ENCODE measurements around the gene COLEC11.

COLEC11 gene

DNA sequence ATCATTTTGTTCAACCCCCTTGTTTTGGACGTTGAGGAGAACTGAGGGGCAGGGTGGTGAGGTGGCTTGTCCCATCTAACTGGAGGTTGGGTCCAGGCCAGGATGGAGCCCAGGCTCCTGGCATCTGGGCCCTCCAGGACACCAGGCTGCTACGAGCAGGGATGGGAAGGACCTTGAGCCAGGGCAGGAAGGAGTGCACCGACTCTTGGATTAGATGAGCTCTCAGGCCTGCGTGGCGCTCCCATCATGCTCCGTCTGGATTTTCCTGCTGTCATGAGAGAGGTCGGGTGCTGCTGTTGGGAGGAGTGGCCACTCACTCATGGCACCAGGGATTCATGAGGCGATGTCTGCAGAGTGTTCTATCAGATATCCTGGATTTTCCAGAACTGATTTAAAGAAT, 44.7 kb downstream of the COLEC11 start:
- no peak for DNase-seq

- DNase-seq = no peak
Measured at GRCh38 chr2:3641181-3641580, 46.3 kb downstream of the COLEC11 start.

DNA sequence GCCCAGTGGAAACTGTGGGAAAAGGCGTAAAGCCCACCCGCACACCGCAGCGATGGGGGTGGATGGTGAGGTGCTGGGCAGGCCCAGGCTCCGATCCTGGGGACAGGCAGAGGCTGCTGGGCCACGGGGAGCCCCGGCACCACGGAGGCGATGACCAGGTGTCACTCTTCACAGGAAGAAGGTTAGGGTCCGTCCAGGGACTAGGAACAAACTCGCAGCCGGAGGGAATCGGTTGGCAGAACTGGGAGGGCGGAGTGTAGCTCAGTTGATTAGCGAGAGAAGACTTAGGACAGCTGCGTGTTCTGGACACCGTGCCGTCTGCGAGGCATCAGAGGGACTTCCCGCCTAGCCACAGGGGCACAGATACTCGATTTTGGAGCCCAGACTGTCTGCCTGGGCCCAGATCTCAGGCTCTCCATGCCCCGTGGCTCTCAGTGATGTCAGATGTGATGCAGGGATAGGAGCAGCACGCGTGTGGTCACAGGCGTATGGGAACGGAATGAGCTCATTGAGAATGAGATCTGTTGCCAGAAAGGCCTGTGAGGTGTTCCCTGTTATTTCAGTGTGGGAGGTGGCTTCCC, 47.0 kb downstream of the COLEC11 start:
- DNase-seq = no peak

GRCh38 chr2:3642521-3643215, 47.8 kb downstream of the COLEC11 start:
- no peak for DNase-seq

GRCh38 chr2:3643371-3644245, 48.7 kb downstream of the COLEC11 start:
- DNase-seq = no peak

DNA sequence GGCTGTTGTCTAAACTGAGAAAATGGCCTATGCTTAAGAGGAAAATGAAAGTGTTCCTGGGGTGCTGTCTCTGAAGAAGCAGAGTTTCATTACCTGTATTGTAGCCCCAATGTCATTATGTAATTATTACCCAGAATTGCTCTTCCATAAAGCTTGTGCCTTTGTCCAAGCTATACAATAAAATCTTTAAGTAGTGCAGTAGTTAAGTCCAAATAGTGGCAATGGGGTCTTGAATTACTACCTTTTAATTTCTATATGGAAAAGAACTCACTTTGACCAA, 49.3 kb downstream of the COLEC11 start:
- DNase-seq = no peak

- no peak for DNase-seq
Measured at GRCh38 chr2:3644891-3645605, 50.1 kb downstream of the COLEC11 start.

- DNase-seq = no peak
Measured at GRCh38 chr2:3645745-3646389, 51.0 kb downstream of the COLEC11 start.

- no peak for DNase-seq
Measured at GRCh38 chr2:3646446-3646845, 51.5 kb downstream of the COLEC11 start.

DNA sequence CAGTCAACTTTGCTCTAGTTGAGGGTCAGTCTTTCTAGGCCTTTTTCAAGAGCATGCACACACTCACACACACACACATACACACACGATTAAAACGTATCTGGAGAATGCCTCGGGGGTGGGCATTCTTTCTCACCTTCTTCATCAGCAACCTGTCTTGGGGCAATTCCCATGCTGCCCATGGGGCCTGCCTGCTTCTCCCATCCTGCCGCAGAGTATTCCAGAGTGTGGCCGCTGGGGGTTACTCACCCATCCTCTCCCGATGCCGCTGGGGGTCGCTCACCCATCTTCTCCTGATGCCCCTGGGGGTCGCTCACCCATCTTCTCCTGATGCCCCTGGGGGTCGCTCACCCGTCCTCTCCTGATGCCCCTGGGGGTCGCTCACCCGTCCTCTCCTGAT, 52.3 kb downstream of the COLEC11 start:
- DNase-seq = no peak

GRCh38 chr2:3647831-3648651, 53.1 kb downstream of the COLEC11 start:
- DNase-seq = no peak

DNA sequence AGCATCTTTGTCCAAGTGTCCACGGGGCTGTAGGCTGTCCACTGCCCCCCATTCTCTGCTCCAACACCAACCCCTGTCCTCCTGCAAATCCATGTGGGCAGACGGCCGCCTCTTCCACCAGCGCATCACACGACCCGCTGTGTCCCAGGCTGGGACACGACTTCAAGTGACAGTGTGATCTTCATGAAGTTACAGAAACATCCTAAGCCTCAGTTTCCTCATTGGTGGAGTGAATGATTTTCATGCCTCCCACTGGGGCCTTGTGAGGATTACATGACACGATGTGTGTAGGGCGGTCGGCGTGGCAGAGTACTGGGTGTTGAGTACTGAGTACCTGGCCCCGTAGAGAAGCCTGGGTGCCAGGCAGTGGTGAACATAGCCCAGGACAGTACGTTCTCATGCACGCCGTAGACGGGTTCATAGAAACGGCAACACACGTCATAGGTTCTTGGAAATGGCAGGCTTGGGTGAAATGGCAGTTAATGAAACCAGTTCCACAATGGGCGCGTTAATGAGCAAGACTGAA, 53.8 kb downstream of the COLEC11 start:
- no peak for DNase-seq

- DNase-seq = no peak
Measured at GRCh38 chr2:3649581-3649980, 54.7 kb downstream of the COLEC11 start.

- DNase-seq = no peak
Measured at GRCh38 chr2:3650140-3650920, 55.4 kb downstream of the COLEC11 start.

GRCh38 chr2:3651691-3652648, 57.1 kb downstream of the COLEC11 start:
- peak; percentile 45 for DNase-seq

- DNase-seq = no peak
Measured at GRCh38 chr2:3652896-3653625, 58.1 kb downstream of the COLEC11 start.

DNA sequence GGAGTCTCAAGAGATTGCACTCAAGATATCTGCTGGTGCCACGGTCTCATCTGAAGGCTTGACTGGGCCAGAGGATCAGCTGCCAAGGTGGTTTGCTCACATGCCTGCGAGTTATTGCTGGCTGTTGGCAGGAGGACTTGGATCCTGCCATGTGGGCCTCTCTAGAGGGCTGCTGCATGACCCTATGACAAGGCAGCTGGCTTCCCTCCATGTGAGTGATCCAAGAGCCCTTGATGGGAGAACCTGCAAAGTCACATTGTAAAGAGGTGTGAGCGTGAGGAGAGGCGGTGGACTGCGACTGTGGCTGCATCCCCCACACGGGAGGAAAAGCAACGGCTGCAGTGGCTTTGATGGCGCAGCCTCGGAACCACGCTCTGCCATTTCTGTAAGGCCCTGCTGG, 59.1 kb downstream of the COLEC11 start:
- DNase-seq = no peak

GRCh38 chr2:3654531-3655225, 59.8 kb downstream of the COLEC11 start:
- DNase-seq = no peak
